ENCODE measurements around the gene SORCS1. TPM values are rescaled to one million over a fixed set of nuclear protein-coding genes. Genes with fewer than 3 reads are reported as not detected.

The SORCS1 gene
- total RNA-seq, 1 experiment from 2014 or later, result not detected

DNA sequence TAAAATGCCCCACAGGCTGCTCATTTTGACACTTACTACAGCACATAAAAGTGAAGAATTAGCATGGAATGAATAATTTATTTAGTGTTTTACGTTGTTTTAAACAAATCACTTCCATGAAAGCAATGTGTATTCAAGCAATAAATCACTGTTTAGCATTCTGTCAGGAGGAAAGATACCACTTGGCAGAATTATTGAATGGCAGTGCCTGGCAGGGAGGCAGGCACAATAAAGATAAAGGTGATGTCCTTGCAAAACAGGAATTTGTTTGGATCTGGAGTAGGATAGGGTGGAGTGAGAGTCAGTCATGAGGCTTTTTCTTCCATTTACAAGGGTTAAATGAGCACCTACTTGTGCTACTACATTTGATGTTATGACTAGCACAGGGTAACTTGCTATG is 190.8 kb downstream of the SORCS1 start:
- Mint-ChIP-seq H3K4me1 (ENCODE audit: low read depth, unreplicated experiment) (no peaks in the 10 kb centered on the region), H3K27ac (ENCODE audit: unreplicated experiment) (no peak overlapping the region), H3K9me3 (ENCODE audit: unreplicated experiment) (no peaks in the 10 kb centered on the region), H3K27me3 (ENCODE audit: insufficient read depth, unreplicated experiment) (no peaks in the 10 kb centered on the region), H3K36me3 (ENCODE audit: insufficient read depth, unreplicated experiment) (no peaks in the 10 kb centered on the region), H3K4me3 (ENCODE audit: unreplicated experiment) (no peak overlapping the region)
- Histone ChIP-seq H3K27me3 (replicated peaks; ENCODE audit: control insufficient read depth, insufficient read depth, low read length) (no peaks in the 10 kb centered on the region), H3K36me3 (ENCODE audit: control insufficient read depth, insufficient read depth, low read length) (no peaks in the 10 kb centered on the region), H3K4me3 (ENCODE audit: low read depth, low read length) (no peak overlapping the region), H3K9me3 (no peaks in the 10 kb centered on the region), H3K4me1 (no peaks in the 10 kb centered on the region)
- ChIA-PET POLR2A (no interaction called here), CTCF (no interaction called here)
- BruUV-seq (replicated peaks), result no TSS peak
- no peak for DNase-seq
- intact Hi-C loops (cut with micrococcal nuclease; ENCODE audit: unreplicated experiment), result no loop called here
- TF ChIP-seq, protein P1, sequence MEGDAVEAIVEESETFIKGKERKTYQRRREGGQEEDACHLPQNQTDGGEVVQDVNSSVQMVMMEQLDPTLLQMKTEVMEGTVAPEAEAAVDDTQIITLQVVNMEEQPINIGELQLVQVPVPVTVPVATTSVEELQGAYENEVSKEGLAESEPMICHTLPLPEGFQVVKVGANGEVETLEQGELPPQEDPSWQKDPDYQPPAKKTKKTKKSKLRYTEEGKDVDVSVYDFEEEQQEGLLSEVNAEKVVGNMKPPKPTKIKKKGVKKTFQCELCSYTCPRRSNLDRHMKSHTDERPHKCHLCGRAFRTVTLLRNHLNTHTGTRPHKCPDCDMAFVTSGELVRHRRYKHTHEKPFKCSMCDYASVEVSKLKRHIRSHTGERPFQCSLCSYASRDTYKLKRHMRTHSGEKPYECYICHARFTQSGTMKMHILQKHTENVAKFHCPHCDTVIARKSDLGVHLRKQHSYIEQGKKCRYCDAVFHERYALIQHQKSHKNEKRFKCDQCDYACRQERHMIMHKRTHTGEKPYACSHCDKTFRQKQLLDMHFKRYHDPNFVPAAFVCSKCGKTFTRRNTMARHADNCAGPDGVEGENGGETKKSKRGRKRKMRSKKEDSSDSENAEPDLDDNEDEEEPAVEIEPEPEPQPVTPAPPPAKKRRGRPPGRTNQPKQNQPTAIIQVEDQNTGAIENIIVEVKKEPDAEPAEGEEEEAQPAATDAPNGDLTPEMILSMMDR (IDR thresholded peaks at IDR 0.05; ENCODE audit: insufficient read depth in 1 of 2, low read depth in 1 of 2, low read length in 1 of 2, severe bottlenecking in 1 of 2, unreplicated experiment in 1 of 2), result no peak

DNA sequence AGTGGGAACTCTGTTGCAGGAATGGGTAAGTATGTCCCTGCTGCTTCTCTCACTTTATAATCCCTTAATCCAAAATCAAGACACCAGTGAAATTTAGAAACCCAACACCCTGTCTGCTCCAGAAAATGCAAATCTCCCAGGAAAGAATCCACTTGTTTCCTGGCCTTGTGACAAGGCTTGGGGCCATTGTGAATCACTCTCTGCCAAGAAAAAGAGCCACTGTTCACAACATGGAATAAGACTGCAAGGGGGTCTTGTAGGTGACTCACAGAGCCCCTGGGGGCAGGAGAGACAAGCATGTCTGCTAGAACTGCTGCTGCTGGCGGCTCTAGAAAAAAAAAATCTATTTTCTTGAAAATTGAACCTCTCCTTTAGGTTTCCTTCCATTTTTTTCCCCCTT is 191.2 kb downstream of the SORCS1 start:
- no peaks in the 10 kb centered on the region for H3K9me3 ChIP-seq
- H3K36me3 ChIP-seq (ENCODE audit: control insufficient read depth, insufficient read depth, low read length), result no peaks in the 10 kb centered on the region
- Mint-ChIP-seq H3K27me3 (ENCODE audit: insufficient read depth, unreplicated experiment) (no peaks in the 10 kb centered on the region), H3K9me3 (ENCODE audit: unreplicated experiment) (no peaks in the 10 kb centered on the region), H3K4me1 (ENCODE audit: low read depth, unreplicated experiment) (no peaks in the 10 kb centered on the region), H3K36me3 (ENCODE audit: insufficient read depth, unreplicated experiment) (no peaks in the 10 kb centered on the region), H3K4me3 (ENCODE audit: unreplicated experiment) (no peak overlapping the region), H3K27ac (ENCODE audit: unreplicated experiment) (no peak overlapping the region)
- TF ChIP-seq, protein P1 (IDR thresholded peaks at IDR 0.05; ENCODE audit: insufficient read depth in 1 of 2, low read depth in 1 of 2, low read length in 1 of 2, severe bottlenecking in 1 of 2, unreplicated experiment in 1 of 2), result no peak
- intact Hi-C loops (cut with micrococcal nuclease; ENCODE audit: unreplicated experiment), result no loop called here
- BruUV-seq (replicated peaks), result no TSS peak
- no peak for DNase-seq
- ChIA-PET CTCF (no interaction called here), POLR2A (no interaction called here)
- no peaks in the 10 kb centered on the region for H3K27me3 ChIP-seq (replicated peaks; ENCODE audit: control insufficient read depth, insufficient read depth, low read length)
- no peaks in the 10 kb centered on the region for H3K4me1 ChIP-seq
- no peak overlapping the region for H3K4me3 ChIP-seq (ENCODE audit: low read depth, low read length)

DNA sequence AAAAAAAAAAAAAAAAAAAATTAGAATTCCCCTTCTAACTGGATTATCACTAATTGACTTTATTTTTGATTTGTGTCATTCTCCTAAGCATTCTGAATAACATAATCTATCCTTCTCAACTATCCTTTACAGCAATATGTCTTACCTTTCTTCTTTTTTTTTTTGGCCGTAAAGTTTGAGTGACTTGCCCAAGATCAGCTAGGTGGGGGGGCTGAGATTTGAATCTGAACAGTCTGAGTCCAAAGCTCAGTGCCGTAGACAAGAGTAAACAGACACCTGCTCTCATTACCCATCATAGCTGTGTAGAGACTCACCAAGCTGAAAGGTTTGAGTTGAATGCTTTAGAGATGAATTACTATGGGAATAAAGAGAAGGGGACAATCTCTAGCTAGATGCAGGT is 192.1 kb downstream of the SORCS1 start:
- TF ChIP-seq, protein P1 (IDR thresholded peaks at IDR 0.05; ENCODE audit: insufficient read depth in 1 of 2, low read depth in 1 of 2, low read length in 1 of 2, severe bottlenecking in 1 of 2, unreplicated experiment in 1 of 2), result no peak
- Histone ChIP-seq H3K4me3 (ENCODE audit: low read depth, low read length) (no peak overlapping the region), H3K4me1 (no peaks in the 10 kb centered on the region), H3K36me3 (ENCODE audit: control insufficient read depth, insufficient read depth, low read length) (no peaks in the 10 kb centered on the region), H3K27me3 (replicated peaks; ENCODE audit: control insufficient read depth, insufficient read depth, low read length) (no peaks in the 10 kb centered on the region), H3K9me3 (no peaks in the 10 kb centered on the region)
- ChIA-PET POLR2A (no interaction called here), CTCF (no interaction called here)
- no peak for DNase-seq
- Mint-ChIP-seq H3K4me1 (ENCODE audit: low read depth, unreplicated experiment) (no peaks in the 10 kb centered on the region), H3K9me3 (ENCODE audit: unreplicated experiment) (no peaks in the 10 kb centered on the region), H3K36me3 (ENCODE audit: insufficient read depth, unreplicated experiment) (no peaks in the 10 kb centered on the region), H3K27me3 (ENCODE audit: insufficient read depth, unreplicated experiment) (no peaks in the 10 kb centered on the region), H3K27ac (ENCODE audit: unreplicated experiment) (no peak overlapping the region), H3K4me3 (ENCODE audit: unreplicated experiment) (no peak overlapping the region)
- intact Hi-C loops (cut with micrococcal nuclease; ENCODE audit: unreplicated experiment), result no loop called here
- no TSS peak for BruUV-seq (replicated peaks)

All from Caco-2 (cell line).